GM20000 (cell line): ENCODE results near the gene CAMKK1.
A peak's percentile ranks its signal among the peaks of the same experiment; 100 is the strongest.

Experiments used
- DNase-seq: peaks from one replicate; pipeline ENCODE4 v3.0.0; 2012; ENCODE audit warnings: low spot score
- TF ChIP-seq, protein P1 (sequence below): IDR thresholded peaks from 2 replicates; pipeline ENCODE4 v1.5.1; 2012; ENCODE audit warnings: mild to moderate bottlenecking, control low read depth; ENCODE audit errors: extremely low read depth, missing control alignments

The CAMKK1 gene

DNA sequence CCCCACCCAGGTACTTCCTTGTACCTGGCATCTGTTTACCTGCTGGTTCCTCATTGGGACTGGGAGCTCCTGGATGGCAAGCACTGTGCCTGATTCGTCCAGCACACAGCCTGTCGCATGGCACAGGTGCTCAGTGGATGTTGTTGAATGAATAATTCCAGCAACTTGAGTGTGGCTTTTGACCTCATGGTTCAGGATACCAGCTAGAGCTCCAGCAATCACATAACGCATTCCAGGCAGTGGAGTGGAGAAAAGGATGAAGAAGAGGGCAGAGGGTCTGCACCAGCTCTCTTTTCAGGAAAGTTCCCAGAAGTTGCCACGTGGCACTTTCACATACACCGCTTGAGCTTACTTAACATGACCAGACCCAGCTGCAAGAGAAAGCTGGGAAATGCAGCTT, 1.3 kb upstream of the CAMKK1 start:
- DNase-seq: no peak
- TF ChIP-seq, protein P1, sequence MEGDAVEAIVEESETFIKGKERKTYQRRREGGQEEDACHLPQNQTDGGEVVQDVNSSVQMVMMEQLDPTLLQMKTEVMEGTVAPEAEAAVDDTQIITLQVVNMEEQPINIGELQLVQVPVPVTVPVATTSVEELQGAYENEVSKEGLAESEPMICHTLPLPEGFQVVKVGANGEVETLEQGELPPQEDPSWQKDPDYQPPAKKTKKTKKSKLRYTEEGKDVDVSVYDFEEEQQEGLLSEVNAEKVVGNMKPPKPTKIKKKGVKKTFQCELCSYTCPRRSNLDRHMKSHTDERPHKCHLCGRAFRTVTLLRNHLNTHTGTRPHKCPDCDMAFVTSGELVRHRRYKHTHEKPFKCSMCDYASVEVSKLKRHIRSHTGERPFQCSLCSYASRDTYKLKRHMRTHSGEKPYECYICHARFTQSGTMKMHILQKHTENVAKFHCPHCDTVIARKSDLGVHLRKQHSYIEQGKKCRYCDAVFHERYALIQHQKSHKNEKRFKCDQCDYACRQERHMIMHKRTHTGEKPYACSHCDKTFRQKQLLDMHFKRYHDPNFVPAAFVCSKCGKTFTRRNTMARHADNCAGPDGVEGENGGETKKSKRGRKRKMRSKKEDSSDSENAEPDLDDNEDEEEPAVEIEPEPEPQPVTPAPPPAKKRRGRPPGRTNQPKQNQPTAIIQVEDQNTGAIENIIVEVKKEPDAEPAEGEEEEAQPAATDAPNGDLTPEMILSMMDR: no peak

DNA sequence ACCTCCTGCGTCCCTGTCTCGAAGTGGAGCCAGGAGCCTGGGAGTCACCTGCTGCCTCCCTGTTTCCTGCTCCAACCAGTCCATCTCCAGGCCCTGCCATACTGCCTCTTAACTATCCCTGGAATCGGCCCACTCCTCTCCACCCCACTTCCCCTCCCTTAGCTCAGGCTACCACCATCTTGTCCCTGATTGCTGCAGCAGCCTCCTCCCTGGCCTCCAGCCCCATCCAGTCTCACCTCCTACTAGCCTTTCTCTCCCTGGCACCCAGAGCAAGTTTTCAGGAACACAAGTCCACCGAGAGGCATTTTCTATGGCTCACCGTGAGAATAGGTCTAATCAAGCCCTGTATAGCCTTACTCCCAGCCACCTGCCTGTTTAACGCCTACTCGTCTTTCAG, 865 bp upstream of the CAMKK1 start:
- TF ChIP-seq, protein P1: no peak
- no peak for DNase-seq

DNA sequence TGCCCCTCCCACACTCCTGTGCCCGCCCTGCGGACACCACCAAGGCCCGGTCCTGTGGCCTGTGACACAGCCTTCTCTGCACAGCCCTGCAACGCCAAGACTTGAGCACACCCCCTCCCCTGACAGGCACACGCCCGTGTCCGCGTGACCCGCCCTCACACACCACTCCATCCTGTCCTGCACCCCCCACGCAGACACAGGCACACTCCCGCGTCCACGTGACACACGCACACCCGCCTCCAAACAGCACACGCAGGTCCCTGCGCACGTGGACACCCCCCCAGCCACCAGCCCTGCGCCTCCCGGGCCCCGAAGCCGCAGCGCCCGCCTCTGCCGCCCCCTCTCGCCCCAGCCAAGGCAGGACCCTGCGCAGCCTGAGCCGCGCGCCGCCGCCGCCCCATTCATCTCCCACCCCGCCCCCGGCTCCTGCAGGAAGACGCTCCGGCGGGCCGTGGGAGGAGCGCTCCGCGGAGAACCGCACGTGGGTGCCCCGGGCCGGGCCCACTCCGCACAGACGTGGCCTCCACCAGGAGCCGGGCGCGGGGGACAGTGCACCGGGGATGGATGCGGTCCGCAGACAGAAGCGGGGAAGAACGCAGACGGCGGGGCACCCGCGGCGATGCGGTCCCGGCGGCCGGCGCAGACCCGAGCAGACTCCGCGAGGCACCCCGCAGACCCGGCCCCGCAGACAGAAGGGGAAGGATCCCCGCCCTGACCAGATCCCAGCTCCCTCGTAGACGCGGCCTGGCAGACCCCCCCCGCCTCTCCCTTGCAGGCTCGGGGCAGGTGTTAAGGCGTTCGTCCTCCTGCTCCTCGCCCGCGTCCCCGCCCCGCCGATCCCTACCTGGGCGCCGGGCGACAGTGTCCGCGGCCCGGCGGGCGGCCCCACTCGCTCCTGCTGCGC, 506 bp downstream of the CAMKK1 start:
- TF ChIP-seq, protein P1: no peak

DNA sequence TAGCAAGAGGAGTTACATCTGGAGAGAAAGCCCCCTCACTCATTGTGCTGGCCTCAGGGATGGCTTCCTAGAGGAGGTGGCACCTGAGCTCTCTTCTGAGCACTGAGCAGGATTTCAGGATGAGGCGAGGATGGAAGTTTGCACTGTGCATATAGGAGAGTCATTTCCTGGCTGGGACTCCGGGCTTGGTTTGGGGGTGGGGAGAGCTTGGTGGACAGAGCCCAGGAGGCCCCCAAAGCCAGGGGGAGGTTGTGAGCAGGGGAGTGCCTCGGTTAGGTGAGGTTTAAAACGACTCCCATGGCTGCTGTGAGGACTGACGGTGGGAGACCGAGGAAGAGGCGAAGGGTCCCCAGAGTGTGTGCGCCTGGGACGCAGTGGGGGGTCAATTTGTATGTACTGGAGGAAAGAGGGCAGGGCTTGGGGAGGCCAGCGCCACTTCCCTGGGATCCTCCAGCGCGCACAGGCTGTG, 1.2 kb downstream of the CAMKK1 start:
- TF ChIP-seq, protein P1: no peak
- DNase-seq: no peak

More for the DNA sequence above, 506 bp downstream of the CAMKK1 start:
- DNase-seq: peak; percentile 76

DNA sequence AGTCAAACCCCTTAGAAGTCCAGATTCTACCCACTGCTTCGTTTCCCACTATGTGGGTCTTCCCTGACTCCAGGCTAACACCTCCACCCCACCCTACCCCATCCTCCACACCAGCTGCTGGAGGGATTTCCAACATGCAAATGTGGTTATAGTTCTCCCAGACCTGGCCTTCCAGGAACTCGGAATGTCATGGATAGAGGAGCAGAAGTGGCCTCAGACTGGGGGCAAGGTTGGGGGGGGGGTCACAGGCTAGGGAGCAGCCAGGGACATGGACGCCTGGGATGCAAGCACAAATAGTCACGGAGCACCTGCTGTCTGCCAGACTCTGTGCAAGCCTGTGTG, 2.0 kb downstream of the CAMKK1 start:
- TF ChIP-seq, protein P1: no peak
- no peak for DNase-seq

DNA sequence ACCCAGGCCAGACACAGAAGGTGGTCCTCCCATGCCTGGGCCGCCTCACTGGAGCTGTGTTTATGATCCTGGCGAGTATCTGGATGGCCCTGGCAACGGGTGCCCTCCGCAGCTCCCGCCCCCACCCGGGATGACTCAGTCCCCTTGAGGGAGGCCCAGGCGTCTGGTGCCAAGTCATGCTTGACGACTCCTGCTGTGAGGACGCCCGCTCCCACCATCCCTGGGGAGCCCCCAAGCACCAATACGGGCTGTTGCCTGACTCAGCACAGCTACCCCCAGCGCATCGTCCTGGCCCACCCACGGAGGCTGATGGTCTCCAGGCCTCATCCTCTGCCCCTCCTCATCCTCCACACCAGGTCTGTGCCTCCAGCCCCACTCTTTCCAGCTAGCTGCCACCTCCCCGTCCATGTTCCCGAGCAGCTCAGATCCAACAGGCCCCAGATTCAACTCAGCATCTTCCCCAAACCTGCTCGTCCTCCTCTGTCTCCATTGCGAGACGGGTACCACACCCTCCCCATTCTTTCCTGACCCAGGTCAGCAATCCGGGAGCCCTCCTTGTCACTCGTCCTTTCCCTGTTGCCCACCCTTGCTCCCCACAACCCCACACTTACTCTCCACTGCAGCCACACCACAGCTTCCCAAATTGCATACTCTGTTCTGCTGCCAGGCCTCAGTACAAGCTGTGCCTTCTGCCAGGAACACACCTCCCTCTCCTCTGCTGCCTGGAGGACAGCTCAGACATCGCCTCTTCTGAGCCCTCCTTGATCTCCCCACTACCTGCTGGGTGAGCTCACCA, 2.6 kb downstream of the CAMKK1 start:
- DNase-seq: no peak
- TF ChIP-seq, protein P1: no peak

DNA sequence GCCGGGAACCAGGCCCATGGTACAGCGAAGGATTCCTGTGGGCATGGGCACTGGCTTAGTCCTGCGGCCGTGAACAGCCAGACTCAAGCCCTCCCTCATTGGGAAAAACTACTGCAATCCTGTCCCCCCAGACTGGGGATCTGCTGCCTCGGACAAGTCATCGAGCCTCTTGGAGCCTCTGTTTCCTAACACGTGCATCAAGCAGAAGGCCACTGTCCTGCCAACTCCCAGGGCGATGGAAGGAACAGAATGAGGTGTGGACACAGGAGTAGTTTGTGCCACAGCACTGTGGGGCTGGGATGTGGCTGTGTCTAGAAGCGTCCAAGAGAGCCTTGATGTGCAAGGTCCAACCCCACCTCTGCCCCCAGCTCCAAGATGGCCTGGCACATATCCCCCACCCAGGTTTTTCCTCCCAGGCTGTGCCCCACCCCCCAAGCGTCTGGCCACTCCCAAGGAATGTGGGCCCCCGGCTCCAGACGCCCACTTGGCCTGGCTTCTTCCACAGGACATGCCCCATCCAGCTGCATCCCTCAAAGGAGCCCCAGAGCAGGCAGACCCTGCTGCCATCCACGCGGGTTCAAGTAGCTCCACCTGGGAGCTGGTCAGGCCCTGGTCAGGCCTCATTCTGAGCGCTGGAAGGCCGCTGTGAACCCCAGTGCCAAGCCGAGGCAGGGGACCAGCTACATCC, 3.4 kb downstream of the CAMKK1 start:
- TF ChIP-seq, protein P1: no peak
- DNase-seq: no peak
